ENCODE results near the gene CLIC6. TPM values are rescaled to one million over a fixed set of nuclear protein-coding genes. Genes with fewer than 3 reads are reported as not detected.

CLIC6 gene
- total RNA-seq, 1 donor from 2014 or later, result 8.9 TPM

- DNase-seq (ENCODE audit: low spot score), result peak; percentile 83
- intact Hi-C loops (cut with DNase I), result loop anchor here (5.0 to 10.0 kb wide), 4 partner anchors 142 to 1192 kb away; no protein-coding TSS in a partner anchor
Measured at GRCh38 chr21:34745557-34746255, 76.9 kb downstream of the CLIC6 start.

- DNase-seq (ENCODE audit: low spot score), result no peak
- intact Hi-C loops (cut with DNase I), result loop anchor here (5.0 to 10.0 kb wide), 4 partner anchors 138 to 1188 kb away; no protein-coding TSS in a partner anchor
Measured at GRCh38 chr21:34748862-34749261, 80.1 kb downstream of the CLIC6 start.

GRCh38 chr21:34754690-34755647 lies 86.2 kb downstream of the CLIC6 start:
- intact Hi-C loops (cut with DNase I), result no loop called here
- no peak for DNase-seq (ENCODE audit: low spot score)

- DNase-seq (ENCODE audit: low spot score), result no peak
- intact Hi-C loops (cut with DNase I), result no loop called here
Measured at GRCh38 chr21:34761758-34762330, 93.0 kb downstream of the CLIC6 start.

GRCh38 chr21:34762786-34763185 lies 94.0 kb downstream of the CLIC6 start:
- no peak for DNase-seq (ENCODE audit: low spot score)
- intact Hi-C loops (cut with DNase I), result no loop called here

- DNase-seq (ENCODE audit: low spot score), result no peak
- intact Hi-C loops (cut with DNase I), result no loop called here
Measured at GRCh38 chr21:34764715-34765284, 96.0 kb downstream of the CLIC6 start.

- intact Hi-C loops (cut with DNase I), result no loop called here
- no peak for DNase-seq (ENCODE audit: low spot score)
Measured at GRCh38 chr21:34765619-34766018, 96.8 kb downstream of the CLIC6 start.

- DNase-seq (ENCODE audit: low spot score), result no peak
- intact Hi-C loops (cut with DNase I), result no loop called here
Measured at GRCh38 chr21:34766862-34767261, 98.1 kb downstream of the CLIC6 start.

Other genes with a start within 250 kb of the CLIC6 start
- gene SMIM34, start 245.0 kb upstream of the CLIC6 start, total RNA-seq, result 0.48 TPM
- 17.7 TPM for gene KCNE1, start 156.8 kb upstream of the CLIC6 start, total RNA-seq
- gene RCAN1, start 53.9 kb upstream of the CLIC6 start, total RNA-seq, result 158 TPM